Neural cell (in vitro differentiated cells): ENCODE measurements around the gene ANO1. TPM values are rescaled to one million over a fixed set of nuclear protein-coding genes. Genes with fewer than 3 reads are reported as not detected.

Experiments
- H2AFZ ChIP-seq: fragments of 200-600, 300-800 bp; sonication (generic), shearing (Covaris generic); 2 replicates; pipeline ENCODE4 v1.6.0; 2014; ENCODE audit warnings: low read depth, mild to moderate bottlenecking, antibody characterized with exemption, low read length, moderate library complexity
- H3F3A ChIP-seq: fragments of 200-600 bp; shearing (Covaris generic); 2 replicates; pipeline ENCODE4 v1.6.1; 2016; ENCODE audit warnings: mild to moderate bottlenecking, moderate library complexity, mixed read lengths, antibody characterized with exemption, low read length; ENCODE audit not compliant: insufficient read depth, poor library complexity, severe bottlenecking
- H3K27ac ChIP-seq: fragments of 200-600, 300-800 bp; sonication (generic), shearing (Covaris generic); 2 replicates; pipeline ENCODE4 v1.5.1; 2014; ENCODE audit warnings: mild to moderate bottlenecking, low read length, moderate library complexity
- H3K27me3 ChIP-seq: fragments of 300-800, 200-600 bp; sonication (generic), shearing (Covaris generic); 2 replicates; pipeline ENCODE4 v1.6.0; 2014; ENCODE audit warnings: mild to moderate bottlenecking, low read depth, low read length, moderate library complexity; ENCODE audit not compliant: insufficient read depth
- H3K36me3 ChIP-seq: fragments of 300-800, 200-600 bp; sonication (generic), shearing (Covaris generic); 2 replicates; pipeline ENCODE4 v1.5.1; 2014; ENCODE audit warnings: mild to moderate bottlenecking, antibody characterized with exemption, low read length, moderate library complexity; ENCODE audit not compliant: insufficient read depth
- H3K4me2 ChIP-seq: fragments of 300-800, 200-600 bp; sonication (generic), shearing (Covaris generic); 2 replicates; pipeline ENCODE4 v1.6.0; 2014; ENCODE audit warnings: mild to moderate bottlenecking, low read length
- H3K4me3 ChIP-seq: fragments of 300-800, 200-600 bp; sonication (generic), shearing (Covaris generic); 2 replicates; pipeline ENCODE4 v1.5.1; 2014; ENCODE audit warnings: mild to moderate bottlenecking, low read length, moderate library complexity
- H3K79me2 ChIP-seq: fragments of 200-600 bp; shearing (Covaris generic); replicated peaks from 2 replicates; pipeline ENCODE4 v1.6.0; 2014; ENCODE audit warnings: mild to moderate bottlenecking, low read length, moderate library complexity; ENCODE audit not compliant: insufficient read depth
- H3K9ac ChIP-seq: fragments of 300-800, 200-600 bp; sonication (generic), shearing (Covaris generic); 2 replicates; pipeline ENCODE4 v1.6.1; 2016; ENCODE audit warnings: mild to moderate bottlenecking, low read length, mixed read lengths
- H3K9me2 ChIP-seq: fragments of 200-600 bp; shearing (Covaris generic); 2 replicates; pipeline ENCODE4 v1.6.1; 2016; ENCODE audit warnings: mild to moderate bottlenecking, low read length, mixed read lengths; ENCODE audit not compliant: insufficient read depth
- H3K9me3 ChIP-seq: fragments of 200-600, 300-800 bp; sonication (generic), shearing (Covaris generic); 2 replicates; pipeline ENCODE4 v1.6.1; 2016; ENCODE audit warnings: mild to moderate bottlenecking, mixed run types, low read length, moderate library complexity, mixed read lengths
- H4K20me1 ChIP-seq: fragments of 200-600 bp; shearing (Covaris generic); 2 replicates; pipeline ENCODE4 v1.6.1; 2016; ENCODE audit warnings: mild to moderate bottlenecking, mixed run types; ENCODE audit not compliant: insufficient read depth
- CTCF ChIP-seq: fragments of 450-650 bp; IDR thresholded peaks from 2 replicates; pipeline ENCODE4 v1.5.1; 2014; ENCODE audit warnings: antibody characterized with exemption, mild to moderate bottlenecking, moderate library complexity; ENCODE audit not compliant: poor library complexity, severe bottlenecking
- EP300 ChIP-seq: fragments of 450-650 bp; conservative IDR thresholded peaks from 2 replicates; pipeline ENCODE4 v1.6.1; 2014; ENCODE audit warnings: antibody characterized with exemption, mild to moderate bottlenecking, moderate library complexity; ENCODE audit not compliant: poor library complexity, severe bottlenecking
- EZH2 ChIP-seq: fragments of 200-600, 300-800 bp; shearing (Covaris generic), sonication (generic); IDR thresholded peaks from 2 replicates; pipeline ENCODE4 v1.6.1; 2014; ENCODE audit warnings: antibody characterized with exemption, low read length, borderline replicate concordance, mild to moderate bottlenecking; ENCODE audit not compliant: insufficient read depth, poor library complexity, severe bottlenecking
- MXI1 ChIP-seq: fragments of 450-650 bp; conservative IDR thresholded peaks from 2 replicates; pipeline ENCODE4 v1.6.1; 2014; ENCODE audit warnings: antibody characterized with exemption, mild to moderate bottlenecking; ENCODE audit not compliant: poor library complexity, severe bottlenecking
- POLR2AphosphoS5 ChIP-seq: IDR thresholded peaks from 2 replicates; pipeline ENCODE4 v1.6.1; 2012
- RAD21 ChIP-seq: fragments of 450-650 bp; conservative IDR thresholded peaks from 2 replicates; pipeline ENCODE4 v1.6.1; 2014; ENCODE audit warnings: antibody characterized with exemption, mild to moderate bottlenecking, moderate library complexity
- REST ChIP-seq: IDR thresholded peaks from 2 replicates; pipeline ENCODE4 v1.6.1; 2012; ENCODE audit warnings: borderline replicate concordance
- SMC3 ChIP-seq: fragments of 450-650 bp; conservative IDR thresholded peaks from 2 replicates; pipeline ENCODE4 v1.6.1; 2014; ENCODE audit warnings: antibody characterized with exemption, mild to moderate bottlenecking, moderate library complexity; ENCODE audit not compliant: poor library complexity
- TAF1 ChIP-seq: IDR thresholded peaks from 2 replicates; pipeline ENCODE4 v1.6.1; 2012; ENCODE audit warnings: low read depth
- polyA plus RNA-seq: library from polyadenylated mRNA; depleted of rRNA; stranded (reverse); fragments of >200 nt; gene quantifications from 2 replicates; pipeline ENCODE4 v1.2.3, GENCODE V29; 2014

Gene ANO1
- polyA plus RNA-seq, 1 donor from 2014 or later, result not detected

GRCh38 chr11:70110538-70111055 lies 32.5 kb downstream of the ANO1 start:
- no peaks in the 10 kb centered on the region for H3K27me3 ChIP-seq
- TF ChIP-seq RAD21, result no peak
- TF ChIP-seq MXI1, result no peak
- no peak for TF ChIP-seq SMC3
- TF ChIP-seq REST, result no peak
- TF ChIP-seq EZH2, result no peak
- TF ChIP-seq CTCF, result no peak
- TF ChIP-seq EP300, result no peak
- TF ChIP-seq POLR2AphosphoS5, result no peak
- no peak for TF ChIP-seq TAF1
- no peaks in the 10 kb centered on the region for H3K36me3 ChIP-seq
- H3K9me3 ChIP-seq, result no peaks in the 10 kb centered on the region
- no peak overlapping the region for H3K27ac ChIP-seq
- H3K4me3 ChIP-seq, result no peak overlapping the region
- H3K79me2 ChIP-seq, result no peaks in the 10 kb centered on the region
- H4K20me1 ChIP-seq, result no peaks in the 10 kb centered on the region
- H3F3A ChIP-seq, result no peaks in the 10 kb centered on the region
- no peaks in the 10 kb centered on the region for H3K9me2 ChIP-seq
- H2AFZ ChIP-seq, result no peak overlapping the region
- H3K4me2 ChIP-seq, result no peak overlapping the region
- H3K9ac ChIP-seq, result no peak overlapping the region

GRCh38 chr11:70111269-70112016 lies 33.3 kb downstream of the ANO1 start:
- no peaks in the 10 kb centered on the region for H3K36me3 ChIP-seq
- no peaks in the 10 kb centered on the region for H3K9me3 ChIP-seq
- no peak overlapping the region for H3K4me3 ChIP-seq
- no peaks in the 10 kb centered on the region for H3K79me2 ChIP-seq
- H3K9me2 ChIP-seq, result no peaks in the 10 kb centered on the region
- H3F3A ChIP-seq, result no peaks in the 10 kb centered on the region
- H3K27ac ChIP-seq, result no peak overlapping the region
- H2AFZ ChIP-seq, result no peak overlapping the region
- TF ChIP-seq MXI1 (no peak), SMC3 (no peak), POLR2AphosphoS5 (no peak), TAF1 (no peak), RAD21 (no peak)
- H4K20me1 ChIP-seq, result no peaks in the 10 kb centered on the region
- H3K4me2 ChIP-seq, result no peak overlapping the region
- no peaks in the 10 kb centered on the region for H3K27me3 ChIP-seq
- H3K9ac ChIP-seq, result no peak overlapping the region
